H7 (cell line): ENCODE measurements around the gene ST6GALNAC2. TPM values are rescaled to one million over a fixed set of nuclear protein-coding genes. Genes with fewer than 3 reads are reported as not detected.
"Not testable (repeated sequence)": the region's sequence is repeated elsewhere in the genome, so short reads cannot be mapped to it uniquely, and the experiment has no call there.

ENCODE experiments used
- DNase-seq: peaks from one replicate; pipeline ENCODE4 v3.0.0; 2012
- H3K27me3 ChIP-seq: 2 replicates; pipeline ENCODE4 v1.6.0; 2011; ENCODE audit warnings: mild to moderate bottlenecking, low read length; ENCODE audit not compliant: control insufficient read depth, insufficient read depth
- H3K36me3 ChIP-seq: replicated peaks from 2 replicates; pipeline ENCODE4 v1.5.1; 2011; ENCODE audit warnings: low read length; ENCODE audit not compliant: control insufficient read depth, insufficient read depth
- H3K4me3 ChIP-seq: 2 replicates; pipeline ENCODE4 v1.5.1; 2011; ENCODE audit warnings: low read depth, mild to moderate bottlenecking, control low read depth, low read length, moderate library complexity; ENCODE audit not compliant: insufficient read depth
- total RNA-seq: library from RNA; depleted of rRNA; stranded (reverse); fragments of >200 nt; shearing (Covaris generic); gene quantifications from 2 replicates; pipeline ENCODE4 v1.2.3, GENCODE V29; 2014

ST6GALNAC2 gene
- total RNA-seq, 1 experiment from 2014 or later: 2.4 TPM

DNA sequence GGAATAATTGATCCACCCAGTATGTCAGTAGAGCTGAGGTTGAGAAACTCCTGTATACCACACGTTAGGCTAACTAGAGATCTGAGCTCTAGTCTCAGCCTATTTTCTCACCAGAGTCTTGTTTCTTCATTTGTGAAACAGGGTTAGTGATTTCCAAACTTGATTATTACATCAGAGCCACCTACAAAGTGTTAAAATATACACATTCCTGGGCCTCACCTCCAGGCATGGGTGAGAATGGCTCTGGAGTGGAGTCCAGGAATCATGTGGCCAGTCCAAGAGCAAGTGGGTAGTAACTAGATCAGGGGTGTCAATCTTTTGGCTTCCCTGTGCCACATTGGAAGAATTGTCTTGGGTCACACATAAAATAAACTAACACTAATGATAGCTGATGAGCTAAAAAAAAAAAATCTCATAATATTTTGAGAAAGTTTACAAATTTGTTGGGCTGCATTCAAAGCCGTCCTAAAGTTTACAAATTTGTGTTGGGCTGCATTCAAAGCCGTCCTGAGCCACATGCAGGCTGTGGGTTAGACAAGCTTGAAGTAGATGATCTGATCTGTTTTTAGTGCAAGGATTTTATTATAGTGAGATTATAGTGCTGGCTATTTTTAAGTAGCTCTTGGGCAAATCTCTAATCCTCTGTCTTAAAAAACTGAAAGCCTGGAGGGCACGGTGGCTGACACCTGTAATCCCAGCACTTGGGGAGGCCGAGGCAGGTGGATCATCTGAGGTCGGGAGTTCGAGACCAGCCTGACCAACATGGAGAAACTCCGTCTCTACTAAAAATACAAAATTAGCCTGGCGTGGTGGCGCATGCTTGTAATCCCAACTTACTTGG lies 25.4 kb downstream of the ST6GALNAC2 start:
- no peak overlapping the region for H3K4me3 ChIP-seq
- peaks cover 21% of the 10 kb centered on the region for H3K36me3 ChIP-seq
- no peaks in the 10 kb centered on the region for H3K27me3 ChIP-seq
- no peak for DNase-seq

DNA sequence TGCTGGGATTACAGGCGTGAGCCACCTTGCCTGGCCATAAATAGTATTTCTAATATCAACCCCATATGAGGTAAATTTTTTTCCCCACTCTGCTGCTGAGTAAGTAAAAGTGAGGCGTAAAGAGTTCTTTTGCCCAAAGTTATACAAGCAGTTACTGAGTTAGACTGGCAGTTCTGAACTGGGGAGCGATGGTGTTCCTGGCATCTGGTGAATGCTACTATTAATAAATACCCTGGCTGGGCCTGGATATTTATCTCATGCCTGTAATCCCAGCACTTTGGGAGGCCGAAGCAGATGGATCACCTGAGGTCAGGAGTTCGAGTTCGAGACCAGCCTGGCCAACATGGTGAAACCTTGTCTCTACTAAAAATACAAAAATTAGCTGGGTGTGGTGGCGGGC lies 26.2 kb downstream of the ST6GALNAC2 start:
- peaks cover 17% of the 10 kb centered on the region for H3K36me3 ChIP-seq
- not testable (repeated sequence) for DNase-seq, H3K4me3 ChIP-seq, H3K27me3 ChIP-seq

DNA sequence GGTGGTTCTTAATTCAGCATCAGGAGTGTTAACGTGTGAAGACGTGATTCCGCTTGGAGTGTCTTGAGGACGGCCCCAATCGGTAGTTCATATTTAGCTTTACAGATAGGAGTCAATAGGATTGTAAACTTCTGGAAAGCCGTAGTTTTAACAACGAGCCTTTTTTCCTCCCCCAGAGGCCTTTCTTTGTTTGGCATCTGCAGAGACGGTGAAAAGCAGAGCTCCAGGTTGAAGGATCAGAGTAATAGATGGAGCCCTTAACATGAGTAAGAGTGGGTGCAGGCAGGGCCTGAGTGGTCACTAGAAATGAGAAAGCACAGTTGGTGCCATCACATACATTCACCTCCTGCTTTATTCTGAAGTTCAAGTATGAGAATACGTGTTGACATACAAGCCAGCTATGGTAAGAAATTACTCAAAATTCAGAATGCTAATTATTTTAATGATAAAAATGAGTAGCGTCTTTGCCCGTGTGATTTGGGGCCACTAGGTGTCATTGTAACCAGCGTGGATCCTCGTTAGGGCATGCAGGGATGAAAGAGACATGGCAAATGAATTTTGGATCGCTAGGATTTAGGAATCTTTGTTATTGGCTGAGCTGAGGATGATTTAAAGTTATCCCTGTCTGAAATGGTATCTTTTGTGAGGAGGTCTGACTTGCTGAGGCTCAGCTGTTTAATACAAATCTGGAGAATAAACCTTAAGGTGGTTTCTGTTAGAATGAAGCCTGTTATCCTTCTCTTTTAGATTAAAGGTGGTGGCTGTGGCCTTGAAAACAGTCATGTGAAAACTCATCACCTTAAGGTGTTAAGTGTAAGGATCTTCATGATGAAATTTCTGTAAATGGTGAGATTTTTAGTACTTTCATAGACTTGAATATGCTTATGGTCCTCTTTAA lies 27.2 kb downstream of the ST6GALNAC2 start:
- H3K36me3 ChIP-seq: peaks cover 17% of the 10 kb centered on the region
- peak overlapping the region; percentile 93 for H3K4me3 ChIP-seq
- DNase-seq: peak; percentile 39
- H3K27me3 ChIP-seq: no peaks in the 10 kb centered on the region

DNA sequence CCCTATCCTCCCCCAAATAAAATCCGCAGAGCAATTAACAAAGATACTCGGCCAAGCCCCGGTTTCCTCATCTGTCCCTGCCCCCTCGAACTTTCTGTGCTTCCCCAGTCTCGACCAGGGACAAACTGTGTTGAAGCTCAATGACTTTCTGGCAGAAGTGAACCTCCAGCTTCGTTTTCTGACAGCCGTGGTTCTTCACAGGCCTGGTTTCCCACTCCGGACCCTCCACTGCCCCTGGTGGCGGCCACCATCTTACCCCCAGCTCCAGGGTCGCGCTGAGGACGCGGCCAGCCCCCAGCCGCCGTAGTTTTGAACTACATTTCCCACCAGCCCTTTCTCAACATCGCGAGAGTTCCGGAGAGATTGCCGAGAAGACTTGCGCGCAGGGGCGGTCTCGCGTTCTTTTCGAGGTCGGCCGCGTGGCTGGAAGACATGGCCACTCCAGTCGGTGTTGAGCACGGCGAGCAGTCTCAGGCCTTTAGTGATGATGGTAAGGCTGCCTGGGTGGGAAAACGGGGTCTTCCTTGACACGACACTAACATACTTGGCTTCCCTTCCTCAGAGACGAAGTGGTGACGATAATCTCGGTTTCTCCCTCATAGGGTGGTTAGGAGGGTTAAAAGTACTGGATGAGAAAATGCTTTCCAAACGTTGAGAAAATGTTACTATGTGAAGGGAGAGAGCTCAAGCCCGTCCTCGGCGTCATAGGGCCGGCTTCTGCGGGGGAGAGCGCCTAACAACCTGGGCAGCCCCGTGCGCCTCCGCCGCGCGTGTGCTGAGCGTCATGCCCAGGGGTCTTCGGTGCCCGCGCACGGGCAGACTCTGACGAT lies 28.1 kb downstream of the ST6GALNAC2 start:
- Histone ChIP-seq H3K27me3 (no peaks in the 10 kb centered on the region), H3K4me3 (peak overlapping the region; percentile 93), H3K36me3 (peaks cover 12% of the 10 kb centered on the region)
- DNase-seq: peak; percentile 96

DNA sequence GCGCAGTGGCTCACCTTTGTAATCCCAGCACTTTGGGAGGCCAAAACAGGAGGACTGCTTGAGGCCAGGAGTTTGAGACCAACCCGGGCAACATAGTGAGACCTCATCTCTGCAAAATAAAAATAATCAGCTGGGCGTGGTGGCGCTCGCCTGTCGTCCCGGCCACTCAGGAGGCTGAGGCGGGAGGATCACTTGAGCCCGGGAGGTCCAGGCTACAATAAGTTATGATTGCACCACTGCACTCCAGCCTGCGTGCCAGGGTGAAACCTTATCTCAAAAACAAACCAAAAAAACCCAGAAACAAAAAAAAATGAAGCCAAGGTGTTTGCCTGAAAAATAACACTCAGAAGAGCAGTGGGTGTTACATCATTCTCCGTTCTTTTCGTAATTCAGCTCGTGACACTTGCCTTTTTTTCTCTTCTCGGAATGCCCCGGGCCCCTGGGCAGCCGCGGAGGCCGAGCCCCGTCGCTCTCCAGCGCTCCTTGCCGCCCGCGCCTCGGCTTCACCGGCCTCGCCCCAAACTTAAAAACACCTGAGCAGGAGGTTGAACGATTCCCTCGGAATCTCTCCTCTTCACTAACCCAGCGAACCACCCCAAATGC lies 28.8 kb downstream of the ST6GALNAC2 start:
- peak; percentile 75 for DNase-seq
- Histone ChIP-seq H3K4me3 (peak overlapping the region; percentile 93), H3K36me3 (peaks cover 9% of the 10 kb centered on the region), H3K27me3 (no peaks in the 10 kb centered on the region)

DNA sequence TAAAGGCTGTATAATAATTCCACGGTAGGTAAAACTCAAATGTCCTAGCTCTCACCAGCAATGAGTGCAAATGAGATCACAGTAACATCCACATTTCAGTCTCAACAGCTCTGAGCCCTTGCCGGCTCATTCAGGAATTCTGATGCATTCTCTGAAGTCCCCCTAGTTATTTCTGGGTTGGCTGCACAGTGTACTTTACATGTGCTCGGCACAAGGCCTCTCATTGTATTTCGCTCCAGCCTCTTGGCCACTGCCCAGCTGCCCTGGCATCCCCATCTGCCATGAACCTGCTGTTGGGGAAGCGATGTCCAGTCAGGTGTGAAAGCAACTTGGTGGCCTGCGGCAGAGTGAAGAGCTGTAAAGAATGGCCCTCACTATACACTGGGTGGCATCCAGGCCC lies 31.5 kb downstream of the ST6GALNAC2 start:
- no peak overlapping the region for H3K4me3 ChIP-seq
- no peak for DNase-seq
- no peaks in the 10 kb centered on the region for H3K27me3 ChIP-seq
- H3K36me3 ChIP-seq: no peaks in the 10 kb centered on the region; the same call in 1 of the 2 replicates

DNA sequence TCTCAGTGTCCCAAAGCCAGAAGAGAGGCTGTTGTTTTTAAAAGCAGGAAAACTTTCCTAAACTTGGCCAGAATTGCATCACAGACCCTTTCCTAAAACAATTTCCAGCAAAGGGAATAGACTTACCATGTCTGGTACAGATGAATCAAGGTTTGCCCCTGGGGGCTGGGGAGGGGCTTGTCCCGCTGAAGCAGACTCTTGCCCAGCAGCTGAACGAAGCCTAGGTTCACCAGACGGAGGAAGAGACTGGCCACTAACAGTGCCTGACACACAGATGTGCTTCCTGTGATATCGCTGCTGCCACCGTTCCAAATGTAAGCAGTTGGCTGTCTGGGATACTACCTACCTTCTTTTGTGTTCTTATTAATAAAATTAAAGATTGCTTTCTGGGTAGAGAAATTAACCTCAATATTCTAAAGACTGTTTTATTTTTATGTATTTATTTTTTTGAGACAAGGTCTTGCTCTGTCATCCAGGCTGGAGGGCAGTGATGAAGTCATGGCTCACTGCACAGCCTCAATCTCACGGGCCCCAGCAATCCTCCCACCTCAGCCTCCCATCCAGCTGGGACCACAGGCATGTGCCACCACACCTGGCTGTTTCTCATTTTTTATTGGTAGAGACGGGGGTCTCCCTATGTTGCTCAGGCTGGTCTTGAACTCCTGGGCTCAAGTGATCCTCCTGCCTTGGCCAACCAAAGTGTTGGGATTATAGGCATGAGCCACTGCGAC lies 32.3 kb downstream of the ST6GALNAC2 start:
- no peak overlapping the region for H3K4me3 ChIP-seq
- no peak for DNase-seq
- H3K36me3 ChIP-seq: no peaks in the 10 kb centered on the region
- H3K27me3 ChIP-seq: no peaks in the 10 kb centered on the region

DNA sequence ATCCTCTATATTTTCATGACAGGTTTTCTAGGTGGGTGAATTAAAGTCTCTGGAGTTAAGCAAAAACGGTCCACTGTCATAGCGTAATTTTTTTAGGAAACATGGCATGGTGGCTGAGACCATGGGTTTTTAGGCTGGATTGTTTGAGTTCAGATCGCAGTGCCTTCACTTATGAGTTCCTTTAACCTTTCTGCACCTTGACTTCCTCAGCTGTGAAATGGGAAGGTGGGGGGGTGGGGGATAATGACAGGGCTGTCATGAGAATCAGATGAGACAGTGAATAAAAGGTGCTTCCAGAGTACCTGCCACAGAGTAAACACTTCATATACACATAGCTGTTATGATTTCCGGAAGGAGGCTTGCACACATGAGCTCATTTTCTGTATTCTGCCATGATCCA lies 34.0 kb downstream of the ST6GALNAC2 start:
- DNase-seq: no peak
- H3K36me3 ChIP-seq: no peaks in the 10 kb centered on the region
- H3K4me3 ChIP-seq: no peak overlapping the region

DNA sequence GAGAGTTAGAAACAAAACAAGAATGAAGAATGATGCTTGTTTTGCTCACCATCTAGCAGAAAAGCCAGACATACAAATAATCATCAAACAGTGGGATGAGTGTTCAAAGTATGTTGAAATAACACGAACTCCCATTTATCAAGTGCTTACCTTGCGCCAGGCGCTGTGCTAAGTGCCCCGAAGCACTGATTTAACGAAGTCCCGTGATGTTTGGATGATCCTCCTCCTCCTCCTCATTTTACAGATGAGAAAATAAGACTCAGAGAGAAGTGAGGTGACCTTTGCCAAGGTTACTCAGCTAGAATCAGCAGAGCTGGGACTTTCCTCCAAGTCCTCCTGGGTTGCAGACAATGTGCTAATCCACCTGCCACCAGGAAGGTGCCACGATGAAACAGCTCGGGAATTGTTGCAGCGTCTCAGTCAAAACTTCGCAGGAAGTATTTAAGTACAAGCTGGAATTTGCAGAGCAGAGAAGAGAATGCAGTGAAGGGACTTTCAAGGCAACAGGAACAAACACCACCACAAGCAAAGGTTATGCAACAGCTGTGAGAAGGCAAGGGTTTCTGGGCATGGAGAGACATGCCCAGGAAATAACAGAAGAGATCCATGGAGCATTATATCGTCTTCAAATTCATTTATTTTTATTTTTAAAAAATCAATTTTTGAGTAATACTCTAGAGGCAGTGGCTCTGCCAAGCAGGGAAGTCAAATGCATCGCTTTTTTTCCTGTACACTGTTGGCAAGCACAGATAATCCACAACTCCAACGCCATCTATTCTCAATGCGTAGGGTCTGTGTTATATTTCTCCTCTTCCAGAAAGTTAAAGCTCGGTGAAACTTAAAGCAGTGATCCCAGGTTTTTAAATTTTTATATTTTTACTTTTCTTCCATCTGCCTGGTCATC lies 34.7 kb downstream of the ST6GALNAC2 start:
- H3K27me3 ChIP-seq: no peaks in the 10 kb centered on the region
- H3K36me3 ChIP-seq: no peaks in the 10 kb centered on the region
- H3K4me3 ChIP-seq: no peak overlapping the region
- no peak for DNase-seq

More for the DNA sequence above, 34.0 kb downstream of the ST6GALNAC2 start:
- no peaks in the 10 kb centered on the region for H3K27me3 ChIP-seq

DNA sequence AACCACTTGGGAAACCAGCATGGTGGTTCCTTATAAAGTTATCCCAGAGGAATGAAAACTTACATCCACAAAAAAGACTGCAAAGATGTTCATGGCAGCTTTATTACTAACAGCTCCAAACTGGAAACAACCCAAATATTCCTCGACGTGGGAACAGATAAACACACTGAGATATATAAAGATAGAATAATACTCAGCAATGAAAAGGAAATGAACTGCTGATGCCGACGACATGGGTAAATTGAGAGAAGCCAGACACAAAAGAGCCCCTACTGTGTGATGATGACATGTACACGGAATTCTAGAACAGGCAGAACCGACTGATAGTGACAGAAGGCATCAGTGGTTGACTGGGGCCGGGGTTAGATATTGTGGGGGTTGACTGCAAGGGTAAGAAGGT lies 36.1 kb downstream of the ST6GALNAC2 start:
- Histone ChIP-seq H3K36me3 (no peaks in the 10 kb centered on the region), H3K27me3 (no peaks in the 10 kb centered on the region), H3K4me3 (no peak overlapping the region)
- no peak for DNase-seq

DNA sequence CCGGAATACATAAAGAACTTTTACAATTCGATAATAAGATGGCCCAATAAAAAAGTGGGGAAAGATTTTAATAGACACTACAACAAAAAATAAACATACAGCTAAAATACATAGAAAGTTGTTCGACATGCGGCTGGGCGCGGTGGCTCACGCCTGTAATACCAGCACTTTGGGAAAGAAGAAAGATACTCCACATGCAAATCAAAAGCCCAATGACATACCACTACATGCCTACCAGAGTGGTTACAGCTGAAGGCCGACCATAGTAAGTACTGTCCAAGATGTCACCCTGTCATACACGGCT lies 36.5 kb downstream of the ST6GALNAC2 start:
- no peak overlapping the region for H3K4me3 ChIP-seq
- no peaks in the 10 kb centered on the region for H3K27me3 ChIP-seq
- DNase-seq: no peak
- H3K36me3 ChIP-seq: no peaks in the 10 kb centered on the region

DNA sequence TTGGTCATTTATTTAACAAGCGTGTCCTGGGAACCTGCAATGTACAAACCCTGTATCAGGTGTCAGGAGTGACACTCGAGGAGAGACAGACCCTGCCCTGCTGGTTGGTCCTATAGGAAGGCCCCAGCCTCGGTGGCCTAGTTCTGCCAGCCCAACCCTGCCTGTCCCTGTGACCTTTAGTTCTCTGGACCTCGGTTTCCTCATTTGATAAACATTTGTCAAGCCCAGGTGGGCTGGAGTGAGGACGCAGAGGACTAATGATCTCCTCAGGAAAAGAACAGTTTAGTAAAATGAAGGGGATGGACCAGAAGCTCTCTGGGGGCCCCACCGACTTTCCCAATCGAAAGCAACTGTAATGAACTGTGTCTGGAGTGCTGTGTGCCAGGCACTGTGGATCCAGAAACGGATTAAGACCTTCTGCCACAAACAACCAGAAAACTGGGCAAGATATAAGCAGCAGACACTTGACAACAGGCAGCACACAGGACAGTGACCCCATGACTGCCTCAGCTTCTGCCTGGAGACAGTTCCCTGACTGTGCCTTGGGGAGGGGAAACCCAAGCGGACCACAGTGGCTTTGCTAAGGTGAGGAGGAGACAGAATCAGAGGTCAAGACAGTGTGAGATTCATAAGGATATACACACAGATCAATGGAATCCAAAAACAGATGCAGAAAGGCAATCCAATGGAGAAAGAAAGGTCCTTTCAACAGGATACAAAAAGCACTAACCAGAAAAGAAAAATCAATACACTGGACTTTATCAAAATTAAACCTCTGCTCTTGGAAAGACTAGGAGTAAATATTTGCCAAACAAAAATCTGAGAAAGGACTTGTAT lies 37.1 kb downstream of the ST6GALNAC2 start:
- H3K4me3 ChIP-seq: no peak overlapping the region
- DNase-seq: no peak
- no peaks in the 10 kb centered on the region for H3K36me3 ChIP-seq
- no peaks in the 10 kb centered on the region for H3K27me3 ChIP-seq
